ENCODE results near the gene BAHD1.

BAHD1 gene

GRCh38 chr15:40498891-40499290, 58.1 kb downstream of the BAHD1 start:
- DNase-seq (ENCODE audit: low read depth in 2 of 2), result no peak

GRCh38 chr15:40499931-40500330, 59.2 kb downstream of the BAHD1 start:
- no peak for DNase-seq (ENCODE audit: low read depth in 2 of 2)

GRCh38 chr15:40500568-40501330, 60.0 kb downstream of the BAHD1 start:
- no peak for DNase-seq (ENCODE audit: low read depth in 2 of 2)

GRCh38 chr15:40501487-40501886, 60.7 kb downstream of the BAHD1 start:
- DNase-seq (ENCODE audit: low read depth in 2 of 2), result no peak

GRCh38 chr15:40506964-40507571, 66.3 kb downstream of the BAHD1 start:
- DNase-seq (ENCODE audit: low read depth in 2 of 2), result peak; percentile 35 to 54

- DNase-seq (ENCODE audit: low read depth in 2 of 2), result no peak
These were observed 67.5 kb downstream of the BAHD1 start for GRCh38 chr15:40508216-40508615.

- DNase-seq (ENCODE audit: low read depth in 2 of 2), result no peak
These were observed 69.4 kb downstream of the BAHD1 start for GRCh38 chr15:40510201-40510600.

GRCh38 chr15:40511093-40511471, 70.3 kb downstream of the BAHD1 start:
- no peak for DNase-seq (ENCODE audit: low read depth in 2 of 2)

- DNase-seq (ENCODE audit: low read depth in 2 of 2), result no peak
These were observed 70.8 kb downstream of the BAHD1 start for GRCh38 chr15:40511472-40512133.

GRCh38 chr15:40512440-40512839, 71.7 kb downstream of the BAHD1 start:
- no peak for DNase-seq (ENCODE audit: low read depth in 2 of 2)

GRCh38 chr15:40513609-40514008, 72.9 kb downstream of the BAHD1 start:
- DNase-seq (ENCODE audit: low read depth in 2 of 2), result no peak

GRCh38 chr15:40516322-40516721, 75.6 kb downstream of the BAHD1 start:
- no peak for DNase-seq (ENCODE audit: low read depth in 2 of 2)
